ENCODE results near the gene OR2F1. TPM values are rescaled to one million over a fixed set of nuclear protein-coding genes. Genes with fewer than 3 reads are reported as not detected.

The OR2F1 gene
- total RNA-seq (2021; ENCODE audit: unreplicated experiment) (not detected), Bru-seq, nascent RNA (not detected), BruChase-seq, experiment 1, labeled RNA remaining after a 6-hour chase (not detected), BruChase-seq, experiment 2, labeled RNA remaining after a 2-hour chase (not detected)
- polyA plus RNA-seq (2012) = not detected in 2 replicates
- long read RNA-seq = 0 reads

GRCh38 chr7:143954544-143954943 is at the start of gene OR2F1:
OR2F1 (plus strand) TSS chr7:143954844; CDS start chr7:143959971, 5,127 bp downstream.
- Histone ChIP-seq H3K9me3 (ENCODE audit: control insufficient read depth in 1 of 2, insufficient read depth in 1 of 2, low read depth in 1 of 2, low read length in 2 of 2) (no peaks in the 10 kb centered on the region), H3K4me1 (ENCODE audit: control insufficient read depth in 1 of 2, insufficient read depth in 2 of 2, low read length in 2 of 2) (no peaks in the 10 kb centered on the region), H3K4me3 (replicated peaks in 1 of 2; ENCODE audit: low read depth in 1 of 2, low read length in 2 of 2) (no peak within 1 kb of the TSS), H3K27ac (ENCODE audit: low read depth, low read length) (no peak within 1 kb of the TSS), H3K9ac (ENCODE audit: low read length) (no peak within 1 kb of the TSS), H2AFZ (ENCODE audit: low read depth, low read length, poor library complexity, severe bottlenecking) (peak within 1 kb of the TSS; percentile 39), H3K36me3 (ENCODE audit: control insufficient read depth in 1 of 2, insufficient read depth in 2 of 2, low read length in 2 of 2) (no peaks in the 10 kb centered on the region), H3K79me2 (ENCODE audit: insufficient read depth, low read length) (no peaks in the 10 kb centered on the region), H3K9me2 (ENCODE audit: insufficient read depth) (no peaks in the 10 kb centered on the region), H4K20me1 (ENCODE audit: insufficient read depth) (no peaks in the 10 kb centered on the region), H3K27me3 (ENCODE audit: insufficient read depth, low read length) (no peaks in the 10 kb centered on the region), H3K4me2 (ENCODE audit: low read length) (no peak within 1 kb of the TSS)
- CTCF ChIA-PET = no interaction called here
- POLR2A ChIA-PET = no interaction called here
- RAD21 ChIA-PET (ENCODE audit: low non-redundant PET in 1 of 2, low total read pairs in 2 of 2, uncharacterized antibody in 2 of 2, unreplicated experiment in 2 of 2) = no interaction called here
- ATAC-seq = no peak
- BruUV-seq (replicated peaks) = no TSS peak
- no peak for TF ChIP-seq EZH2phosphoT487 (IDR thresholded peaks at IDR 0.05; ENCODE audit: borderline replicate concordance)
- TF ChIP-seq CTCF (IDR thresholded peaks at IDR 0.05 in 2 of 3, conservative IDR thresholded peaks at IDR 0.05 in 1 of 3; ENCODE audit: borderline replicate concordance in 1 of 3, insufficient read depth in 1 of 3, low read depth in 2 of 3, low read length in 2 of 3) = no peak
- no peak for TF ChIP-seq RAD21 (IDR thresholded peaks at IDR 0.05; ENCODE audit: low read depth)
- TF ChIP-seq YY1 (IDR thresholded peaks at IDR 0.05; ENCODE audit: extremely low read depth, insufficient replicate concordance, low read depth, low read length) = no peak
- TF ChIP-seq REST (IDR thresholded peaks at IDR 0.05; ENCODE audit: low read depth) = no peak
- TF ChIP-seq ZNF274 (IDR thresholded peaks at IDR 0.05; ENCODE audit: low read depth, low read length) = no peak
- no peak for TF ChIP-seq EGR1 (IDR thresholded peaks at IDR 0.05; ENCODE audit: low read depth)
- TF ChIP-seq SIN3A (IDR thresholded peaks at IDR 0.05; ENCODE audit: low read depth) = no peak
- no peak for TF ChIP-seq ELF1 (IDR thresholded peaks at IDR 0.05; ENCODE audit: borderline replicate concordance, low read depth)
- intact Hi-C loops (cut with micrococcal nuclease) = no loop called here
- no peak for DNase-seq (ENCODE audit: low read depth, low spot score)
